OCI-LY3 (cell line): ENCODE measurements around the gene DAZL.

Source experiments
- H2AFZ ChIP-seq: fragments of 200-600, 300-600 bp; shearing (Covaris generic); 2 replicates; pipeline ENCODE4 v1.6.0; 2014; ENCODE audit warnings: antibody characterized with exemption, low read depth, low read length
- H3K27ac ChIP-seq: fragments of 200-600, 300-600 bp; sonication (generic); 2 replicates; pipeline ENCODE4 v1.5.1; 2014; ENCODE audit warnings: mild to moderate bottlenecking, low read length, moderate library complexity, mixed read lengths
- H3K27me3 ChIP-seq: fragments of 200-600, 300-600 bp; sonication (generic); 2 replicates; pipeline ENCODE4 v1.6.1; 2014; ENCODE audit warnings: low read depth, low read length, mixed read lengths
- H3K36me3 ChIP-seq: fragments of 200-600, 300-600 bp; sonication (generic); replicated peaks from 2 replicates; pipeline ENCODE3; 2014; ENCODE audit warnings: low read depth, low read length, mixed read lengths
- H3K4me1 ChIP-seq: fragments of 300-600, 200-600 bp; sonication (generic); 2 replicates; pipeline ENCODE4 v1.6.1; 2014; ENCODE audit warnings: low read length, mixed read lengths
- H3K4me2 ChIP-seq: fragments of 200-600, 300-600 bp; sonication (generic); 2 replicates; pipeline ENCODE4 v1.6.1; 2014; ENCODE audit warnings: low read length, mixed read lengths
- H3K4me3 ChIP-seq: fragments of 300-600, 200-600 bp; sonication (generic); 2 replicates; pipeline ENCODE4 v1.5.1; 2014; ENCODE audit warnings: antibody characterized with exemption, mild to moderate bottlenecking, low read length, moderate library complexity
- H3K79me2 ChIP-seq: fragments of 300-600, 200-600 bp; shearing (Covaris generic); 2 replicates; pipeline ENCODE4 v1.6.1; 2014; ENCODE audit warnings: mild to moderate bottlenecking, low read length, mixed read lengths
- H3K9ac ChIP-seq: fragments of 300-600, 200-600 bp; shearing (Covaris generic); 2 replicates; pipeline ENCODE4 v1.6.0; 2014; ENCODE audit warnings: mild to moderate bottlenecking, low read length, moderate library complexity
- H3K9me3 ChIP-seq: fragments of 200-600, 300-600 bp; shearing (Covaris generic); 2 replicates; pipeline ENCODE4 v1.6.1; 2014; ENCODE audit warnings: low read length, mixed read lengths; ENCODE audit not compliant: insufficient read depth
- H4K20me1 ChIP-seq: fragments of 200-600, 300-600 bp; sonication (generic); 2 replicates; pipeline ENCODE4 v1.6.1; 2016; ENCODE audit warnings: low read length, mixed read lengths; ENCODE audit not compliant: insufficient read depth
- EZH2phosphoT487 ChIP-seq: fragments of 200-600 bp; shearing (Covaris generic); IDR thresholded peaks from 2 replicates; pipeline ENCODE4 v1.6.1; 2018; ENCODE audit warnings: antibody characterized with exemption, mixed run types, low read depth
- TF ChIP-seq, protein P1 (sequence below): fragments of 200-600, 300-600 bp; sonication (generic); IDR thresholded peaks from 2 replicates; pipeline ENCODE4 v1.5.1; 2014; ENCODE audit warnings: antibody characterized with exemption, low read length, low read depth

Gene DAZL

DNA sequence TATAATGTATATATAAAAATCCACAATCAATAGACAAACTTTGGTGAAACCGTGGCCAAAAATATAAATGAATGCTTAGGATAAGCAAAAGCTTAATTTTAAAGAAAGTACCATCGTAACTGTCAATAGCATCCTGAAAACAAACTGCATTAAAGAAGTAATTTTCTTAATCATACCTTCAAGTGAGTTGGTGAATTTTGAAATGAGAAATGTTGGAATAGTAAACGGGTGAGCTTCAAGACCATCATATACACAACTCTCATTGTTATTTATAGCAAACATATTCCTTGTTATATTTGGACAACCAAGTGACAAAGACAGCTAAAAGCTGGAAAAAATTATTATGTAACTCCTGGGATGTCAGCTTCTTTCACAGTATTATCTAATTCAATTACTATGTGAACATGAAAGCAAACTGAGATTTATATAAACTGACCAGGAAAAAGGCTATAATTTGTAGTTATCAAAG lies 3.7 kb downstream of the DAZL start:
- no peaks in the 10 kb centered on the region for H3K9me3 ChIP-seq
- H3K4me3 ChIP-seq, result no peak overlapping the region
- no peak overlapping the region for H2AFZ ChIP-seq
- no peak overlapping the region for H3K4me2 ChIP-seq
- peaks cover 24% of the 10 kb centered on the region for H3K4me1 ChIP-seq
- H3K9ac ChIP-seq, result no peak overlapping the region
- H3K79me2 ChIP-seq, result no peaks in the 10 kb centered on the region
- H3K27ac ChIP-seq, result no peak overlapping the region
- TF ChIP-seq EZH2phosphoT487, result no peak
- TF ChIP-seq, protein P1, sequence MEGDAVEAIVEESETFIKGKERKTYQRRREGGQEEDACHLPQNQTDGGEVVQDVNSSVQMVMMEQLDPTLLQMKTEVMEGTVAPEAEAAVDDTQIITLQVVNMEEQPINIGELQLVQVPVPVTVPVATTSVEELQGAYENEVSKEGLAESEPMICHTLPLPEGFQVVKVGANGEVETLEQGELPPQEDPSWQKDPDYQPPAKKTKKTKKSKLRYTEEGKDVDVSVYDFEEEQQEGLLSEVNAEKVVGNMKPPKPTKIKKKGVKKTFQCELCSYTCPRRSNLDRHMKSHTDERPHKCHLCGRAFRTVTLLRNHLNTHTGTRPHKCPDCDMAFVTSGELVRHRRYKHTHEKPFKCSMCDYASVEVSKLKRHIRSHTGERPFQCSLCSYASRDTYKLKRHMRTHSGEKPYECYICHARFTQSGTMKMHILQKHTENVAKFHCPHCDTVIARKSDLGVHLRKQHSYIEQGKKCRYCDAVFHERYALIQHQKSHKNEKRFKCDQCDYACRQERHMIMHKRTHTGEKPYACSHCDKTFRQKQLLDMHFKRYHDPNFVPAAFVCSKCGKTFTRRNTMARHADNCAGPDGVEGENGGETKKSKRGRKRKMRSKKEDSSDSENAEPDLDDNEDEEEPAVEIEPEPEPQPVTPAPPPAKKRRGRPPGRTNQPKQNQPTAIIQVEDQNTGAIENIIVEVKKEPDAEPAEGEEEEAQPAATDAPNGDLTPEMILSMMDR, result no peak
- H3K27me3 ChIP-seq, result peaks cover 51% of the 10 kb centered on the region
- H4K20me1 ChIP-seq, result no peaks in the 10 kb centered on the region
- H3K36me3 ChIP-seq, result no peaks in the 10 kb centered on the region

GRCh38 chr3:16600780-16601536 lies 4.3 kb downstream of the DAZL start:
- Histone ChIP-seq H3K27ac (no peak overlapping the region), H3K36me3 (no peaks in the 10 kb centered on the region), H3K27me3 (peaks cover 51% of the 10 kb centered on the region), H3K79me2 (no peaks in the 10 kb centered on the region), H3K4me2 (peak overlapping the region; percentile 42), H3K9ac (no peak overlapping the region), H3K4me3 (peak overlapping the region; percentile 10), H4K20me1 (no peaks in the 10 kb centered on the region), H3K4me1 (peaks cover 24% of the 10 kb centered on the region), H2AFZ (no peak overlapping the region), H3K9me3 (no peaks in the 10 kb centered on the region)
- TF ChIP-seq EZH2phosphoT487, result no peak
- TF ChIP-seq, protein P1, result peak; percentile 90

- H3K4me2 ChIP-seq, result no peak overlapping the region
- H3K4me3 ChIP-seq, result no peak overlapping the region
- TF ChIP-seq, protein P1, result no peak
- TF ChIP-seq EZH2phosphoT487, result no peak
These were observed 5.5 kb downstream of the DAZL start for GRCh38 chr3:16599694-16600093.

DNA sequence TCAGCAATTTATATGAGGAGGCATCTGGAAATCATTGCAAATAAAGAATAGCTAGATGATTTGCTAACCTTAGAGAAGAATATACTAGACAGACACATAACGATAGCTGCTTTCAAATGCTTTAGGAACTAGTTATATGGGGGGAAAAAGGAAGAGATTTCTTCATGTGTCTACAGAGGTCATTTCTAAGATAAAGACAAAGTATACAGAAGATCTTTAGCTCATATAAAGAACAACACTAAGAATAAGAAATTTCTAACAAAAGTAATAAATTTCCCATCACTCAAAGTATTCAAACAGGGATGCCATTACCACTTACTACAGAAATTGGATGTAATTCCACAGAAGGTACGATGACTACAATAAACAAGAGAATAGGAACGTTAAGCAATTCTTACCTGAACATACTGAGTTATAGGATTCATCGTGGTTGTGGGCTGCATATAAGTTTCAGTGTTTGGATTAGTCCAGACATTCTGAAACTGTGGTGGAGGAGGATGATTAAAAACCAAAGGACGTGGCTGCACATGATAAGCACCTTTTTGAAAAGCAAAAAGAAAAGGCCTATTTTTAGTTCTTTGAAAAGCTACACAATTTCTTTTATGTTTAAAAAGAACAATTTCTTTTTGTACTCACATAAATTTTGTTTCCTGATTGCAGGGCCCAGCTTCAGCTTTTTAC lies 8.7 kb downstream of the DAZL start:
- Histone ChIP-seq H3K27ac (no peak overlapping the region), H3K27me3 (peaks cover 64% of the 10 kb centered on the region), H2AFZ (no peak overlapping the region), H3K4me3 (peak overlapping the region; percentile 34), H3K4me1 (peaks cover 28% of the 10 kb centered on the region), H3K4me2 (peak overlapping the region; percentile 66), H3K9me3 (no peaks in the 10 kb centered on the region), H3K36me3 (no peaks in the 10 kb centered on the region), H3K79me2 (no peaks in the 10 kb centered on the region), H4K20me1 (no peaks in the 10 kb centered on the region), H3K9ac (no peak overlapping the region)
- TF ChIP-seq EZH2phosphoT487, result peak; percentile 81; the same call in 1 of the 2 replicates
- TF ChIP-seq, protein P1, result no peak

More at GRCh38 chr3:16599694-16600093, 5.5 kb downstream of the DAZL start:
- Histone ChIP-seq H3K27me3 (peaks cover 61% of the 10 kb centered on the region), H3K36me3 (no peaks in the 10 kb centered on the region), H3K9me3 (no peaks in the 10 kb centered on the region), H3K79me2 (no peaks in the 10 kb centered on the region), H2AFZ (no peak overlapping the region), H3K4me1 (peaks cover 28% of the 10 kb centered on the region), H3K9ac (no peak overlapping the region), H4K20me1 (no peaks in the 10 kb centered on the region), H3K27ac (no peak overlapping the region)
